ENCODE measurements around the gene SLX1A. TPM values are rescaled to one million over a fixed set of nuclear protein-coding genes. Genes with fewer than 3 reads are reported as not detected.

The SLX1A gene
- total and polyA plus RNA-seq, 10 of the 15 experiments (the other 5 are each of a cell fraction or from before 2014, with no cell fraction given) = 2.5 to 123 (median 28.9) TPM

DNA sequence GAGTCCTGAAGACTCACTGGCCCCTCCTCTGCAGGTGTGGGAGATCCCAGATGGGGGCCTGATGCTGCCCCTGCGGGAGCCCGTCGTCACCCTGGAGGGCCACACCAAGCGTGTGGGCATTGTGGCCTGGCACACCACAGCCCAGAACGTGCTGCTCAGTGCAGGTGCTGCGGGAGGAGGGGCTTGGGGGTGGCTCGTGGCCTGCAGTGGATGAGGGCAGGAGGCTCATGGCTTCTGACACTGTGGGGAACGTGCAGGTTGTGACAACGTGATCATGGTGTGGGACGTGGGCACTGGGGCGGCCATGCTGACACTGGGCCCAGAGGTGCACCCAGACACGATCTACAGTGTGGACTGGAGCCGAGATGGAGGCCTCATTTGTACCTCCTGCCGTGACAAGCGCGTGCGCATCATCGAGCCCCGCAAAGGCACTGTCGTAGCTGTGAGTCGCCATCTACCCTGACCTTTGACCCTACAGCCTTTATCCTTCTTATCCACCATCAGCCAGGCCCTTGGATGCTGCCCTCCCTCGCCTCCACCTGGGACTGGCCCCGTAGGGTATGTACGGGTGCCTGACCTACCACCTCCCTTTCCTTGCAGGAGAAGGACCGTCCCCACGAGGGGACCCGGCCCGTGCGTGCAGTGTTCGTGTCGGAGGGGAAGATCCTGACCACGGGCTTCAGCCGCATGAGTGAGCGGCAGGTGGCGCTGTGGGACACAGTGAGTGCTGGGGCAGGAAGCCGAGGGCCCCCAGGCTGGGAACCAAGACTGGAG lies 6.7 kb upstream of the SLX1A start (continued):
- TF ChIP-seq, protein P1, sequence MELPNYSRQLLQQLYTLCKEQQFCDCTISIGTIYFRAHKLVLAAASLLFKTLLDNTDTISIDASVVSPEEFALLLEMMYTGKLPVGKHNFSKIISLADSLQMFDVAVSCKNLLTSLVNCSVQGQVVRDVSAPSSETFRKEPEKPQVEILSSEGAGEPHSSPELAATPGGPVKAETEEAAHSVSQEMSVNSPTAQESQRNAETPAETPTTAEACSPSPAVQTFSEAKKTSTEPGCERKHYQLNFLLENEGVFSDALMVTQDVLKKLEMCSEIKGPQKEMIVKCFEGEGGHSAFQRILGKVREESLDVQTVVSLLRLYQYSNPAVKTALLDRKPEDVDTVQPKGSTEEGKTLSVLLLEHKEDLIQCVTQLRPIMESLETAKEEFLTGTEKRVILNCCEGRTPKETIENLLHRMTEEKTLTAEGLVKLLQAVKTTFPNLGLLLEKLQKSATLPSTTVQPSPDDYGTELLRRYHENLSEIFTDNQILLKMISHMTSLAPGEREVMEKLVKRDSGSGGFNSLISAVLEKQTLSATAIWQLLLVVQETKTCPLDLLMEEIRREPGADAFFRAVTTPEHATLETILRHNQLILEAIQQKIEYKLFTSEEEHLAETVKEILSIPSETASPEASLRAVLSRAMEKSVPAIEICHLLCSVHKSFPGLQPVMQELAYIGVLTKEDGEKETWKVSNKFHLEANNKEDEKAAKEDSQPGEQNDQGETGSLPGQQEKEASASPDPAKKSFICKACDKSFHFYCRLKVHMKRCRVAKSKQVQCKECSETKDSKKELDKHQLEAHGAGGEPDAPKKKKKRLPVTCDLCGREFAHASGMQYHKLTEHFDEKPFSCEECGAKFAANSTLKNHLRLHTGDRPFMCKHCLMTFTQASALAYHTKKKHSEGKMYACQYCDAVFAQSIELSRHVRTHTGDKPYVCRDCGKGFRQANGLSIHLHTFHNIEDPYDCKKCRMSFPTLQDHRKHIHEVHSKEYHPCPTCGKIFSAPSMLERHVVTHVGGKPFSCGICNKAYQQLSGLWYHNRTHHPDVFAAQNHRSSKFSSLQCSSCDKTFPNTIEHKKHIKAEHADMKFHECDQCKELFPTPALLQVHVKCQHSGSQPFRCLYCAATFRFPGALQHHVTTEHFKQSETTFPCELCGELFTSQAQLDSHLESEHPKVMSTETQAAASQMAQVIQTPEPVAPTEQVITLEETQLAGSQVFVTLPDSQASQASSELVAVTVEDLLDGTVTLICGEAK (IDR thresholded peaks at IDR 0.05; ENCODE audit: borderline replicate concordance) = no peak
- TF ChIP-seq FOXM1 (IDR thresholded peaks at IDR 0.05; ENCODE audit: low read depth, low read length) (no peak), STAT1 (conservative IDR thresholded peaks at IDR 0.05) (no peak), RBBP5 (conservative IDR thresholded peaks at IDR 0.05) (no peak), RB1 (IDR thresholded peaks at IDR 0.05; ENCODE audit: borderline replicate concordance) (peak; percentile 77), RFX5 (IDR thresholded peaks at IDR 0.05; ENCODE audit: low read depth, low read length) (no peak), RELA (IDR thresholded peaks at IDR 0.05; ENCODE audit: borderline replicate concordance, partially characterized antibody) (no peak), TCF3 (IDR thresholded peaks at IDR 0.05; ENCODE audit: borderline replicate concordance, insufficient read depth, low read depth, low read length) (no peak), ZSCAN29 (IDR thresholded peaks at IDR 0.05) (no peak), GATAD2B (conservative IDR thresholded peaks at IDR 0.05; ENCODE audit: low read depth) (no peak; the same call in 1 of the 2 replicates), BRCA1 (IDR thresholded peaks at IDR 0.05; ENCODE audit: low read depth, low read length) (no peak), PML (IDR thresholded peaks at IDR 0.05; ENCODE audit: low read length) (no peak), TBL1XR1 (IDR thresholded peaks at IDR 0.05; ENCODE audit: low read depth, low read length) (0 out of 2 replicates have a peak, but pooled peaks have one; percentile 23), RCOR1 (conservative IDR thresholded peaks at IDR 0.05; ENCODE audit: low read depth, low read length) (no peak), SIX5 (IDR thresholded peaks at IDR 0.05; ENCODE audit: low read depth, low read length, severe bottlenecking) (no peak), TCF7 (IDR thresholded peaks at IDR 0.05; ENCODE audit: borderline replicate concordance) (no peak), MEF2A (IDR thresholded peaks at IDR 0.05; ENCODE audit: insufficient read depth, low read depth, low read length) (no peak)
- TF ChIP-seq, protein P2, sequence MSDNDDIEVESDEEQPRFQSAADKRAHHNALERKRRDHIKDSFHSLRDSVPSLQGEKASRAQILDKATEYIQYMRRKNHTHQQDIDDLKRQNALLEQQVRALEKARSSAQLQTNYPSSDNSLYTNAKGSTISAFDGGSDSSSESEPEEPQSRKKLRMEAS (IDR thresholded peaks at IDR 0.05; ENCODE audit: low read depth, low read length) = peak; percentile 44; the same call in 1 of the 2 replicates
- TF ChIP-seq, protein P3, sequence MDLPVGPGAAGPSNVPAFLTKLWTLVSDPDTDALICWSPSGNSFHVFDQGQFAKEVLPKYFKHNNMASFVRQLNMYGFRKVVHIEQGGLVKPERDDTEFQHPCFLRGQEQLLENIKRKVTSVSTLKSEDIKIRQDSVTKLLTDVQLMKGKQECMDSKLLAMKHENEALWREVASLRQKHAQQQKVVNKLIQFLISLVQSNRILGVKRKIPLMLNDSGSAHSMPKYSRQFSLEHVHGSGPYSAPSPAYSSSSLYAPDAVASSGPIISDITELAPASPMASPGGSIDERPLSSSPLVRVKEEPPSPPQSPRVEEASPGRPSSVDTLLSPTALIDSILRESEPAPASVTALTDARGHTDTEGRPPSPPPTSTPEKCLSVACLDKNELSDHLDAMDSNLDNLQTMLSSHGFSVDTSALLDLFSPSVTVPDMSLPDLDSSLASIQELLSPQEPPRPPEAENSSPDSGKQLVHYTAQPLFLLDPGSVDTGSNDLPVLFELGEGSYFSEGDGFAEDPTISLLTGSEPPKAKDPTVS (IDR thresholded peaks at IDR 0.05; ENCODE audit: low read depth, low read length) = no peak
- TF ChIP-seq, protein P4, sequence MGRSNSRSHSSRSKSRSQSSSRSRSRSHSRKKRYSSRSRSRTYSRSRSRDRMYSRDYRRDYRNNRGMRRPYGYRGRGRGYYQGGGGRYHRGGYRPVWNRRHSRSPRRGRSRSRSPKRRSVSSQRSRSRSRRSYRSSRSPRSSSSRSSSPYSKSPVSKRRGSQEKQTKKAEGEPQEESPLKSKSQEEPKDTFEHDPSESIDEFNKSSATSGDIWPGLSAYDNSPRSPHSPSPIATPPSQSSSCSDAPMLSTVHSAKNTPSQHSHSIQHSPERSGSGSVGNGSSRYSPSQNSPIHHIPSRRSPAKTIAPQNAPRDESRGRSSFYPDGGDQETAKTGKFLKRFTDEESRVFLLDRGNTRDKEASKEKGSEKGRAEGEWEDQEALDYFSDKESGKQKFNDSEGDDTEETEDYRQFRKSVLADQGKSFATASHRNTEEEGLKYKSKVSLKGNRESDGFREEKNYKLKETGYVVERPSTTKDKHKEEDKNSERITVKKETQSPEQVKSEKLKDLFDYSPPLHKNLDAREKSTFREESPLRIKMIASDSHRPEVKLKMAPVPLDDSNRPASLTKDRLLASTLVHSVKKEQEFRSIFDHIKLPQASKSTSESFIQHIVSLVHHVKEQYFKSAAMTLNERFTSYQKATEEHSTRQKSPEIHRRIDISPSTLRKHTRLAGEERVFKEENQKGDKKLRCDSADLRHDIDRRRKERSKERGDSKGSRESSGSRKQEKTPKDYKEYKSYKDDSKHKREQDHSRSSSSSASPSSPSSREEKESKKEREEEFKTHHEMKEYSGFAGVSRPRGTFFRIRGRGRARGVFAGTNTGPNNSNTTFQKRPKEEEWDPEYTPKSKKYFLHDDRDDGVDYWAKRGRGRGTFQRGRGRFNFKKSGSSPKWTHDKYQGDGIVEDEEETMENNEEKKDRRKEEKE (IDR thresholded peaks at IDR 0.05) = no peak
- TF ChIP-seq, protein P5, sequence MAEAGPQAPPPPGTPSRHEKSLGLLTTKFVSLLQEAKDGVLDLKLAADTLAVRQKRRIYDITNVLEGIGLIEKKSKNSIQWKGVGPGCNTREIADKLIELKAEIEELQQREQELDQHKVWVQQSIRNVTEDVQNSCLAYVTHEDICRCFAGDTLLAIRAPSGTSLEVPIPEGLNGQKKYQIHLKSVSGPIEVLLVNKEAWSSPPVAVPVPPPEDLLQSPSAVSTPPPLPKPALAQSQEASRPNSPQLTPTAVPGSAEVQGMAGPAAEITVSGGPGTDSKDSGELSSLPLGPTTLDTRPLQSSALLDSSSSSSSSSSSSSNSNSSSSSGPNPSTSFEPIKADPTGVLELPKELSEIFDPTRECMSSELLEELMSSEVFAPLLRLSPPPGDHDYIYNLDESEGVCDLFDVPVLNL (IDR thresholded peaks at IDR 0.05; ENCODE audit: low read depth, low read length) = no peak

Data from GM12878 (cell line).